GM23338 (cell line): Measurements from ENCODE around the gene ALDH2. TPM values are rescaled to one million over a fixed set of nuclear protein-coding genes. Genes with fewer than 3 reads are reported as not detected.

Experiments used
- ATAC-seq: fragments of 200-7000 bp; cut with Tn5 transposase; 3 replicates; pipeline ENCODE4 v1.9.1; 2020
- DNase-seq: peaks from one replicate; pipeline ENCODE4 v3.0.0-alpha.2; 2015; ENCODE audit warnings: low spot score
- H2AFZ ChIP-seq: fragments of 200-600 bp; sonication (generic); 2 replicates; pipeline ENCODE4 v1.8.0; 2016; ENCODE audit warnings: antibody characterized with exemption, mild to moderate bottlenecking, moderate library complexity
- H3F3A ChIP-seq: fragments of 200-600 bp; sonication (generic); replicated peaks from 2 replicates; pipeline ENCODE4 v1.8.0; 2017; ENCODE audit warnings: antibody characterized with exemption, mixed run types, low read depth
- H3K27ac ChIP-seq: fragments of 200-600 bp; sonication (generic); 2 replicates; pipeline ENCODE4 v1.6.1; 2016; ENCODE audit warnings: low read depth
- H3K27me3 ChIP-seq: fragments of 200-600 bp; sonication (generic); 2 replicates; pipeline ENCODE4 v1.8.0; 2016; ENCODE audit warnings: mild to moderate bottlenecking, mixed run types, moderate library complexity; ENCODE audit not compliant: insufficient read depth
- H3K36me3 ChIP-seq: fragments of 200-600 bp; sonication (generic); 2 replicates; pipeline ENCODE4 v1.8.0; 2016; ENCODE audit warnings: mild to moderate bottlenecking; ENCODE audit not compliant: insufficient read depth
- H3K4me1 ChIP-seq: fragments of 200-600 bp; sonication (generic); 2 replicates; pipeline ENCODE4 v1.8.0; 2016; ENCODE audit warnings: mild to moderate bottlenecking, moderate library complexity; ENCODE audit not compliant: insufficient read depth
- H3K4me2 ChIP-seq: fragments of 200-600 bp; sonication (generic); 2 replicates; pipeline ENCODE4 v1.7.1; 2017; ENCODE audit warnings: mixed run types
- H3K4me3 ChIP-seq: fragments of 200-600 bp; sonication (generic); 2 replicates; pipeline ENCODE4 v1.6.1; 2016; ENCODE audit warnings: mixed run types
- H3K79me2 ChIP-seq: fragments of 200-600 bp; sonication (generic); replicated peaks from 2 replicates; pipeline ENCODE4 v1.8.0; 2017; ENCODE audit warnings: mild to moderate bottlenecking; ENCODE audit not compliant: insufficient read depth
- H3K9me2 ChIP-seq: fragments of 200-600 bp; sonication (generic); 2 replicates; pipeline ENCODE4 v1.8.0; 2017; ENCODE audit not compliant: insufficient read depth
- H4K20me1 ChIP-seq: fragments of 200-600 bp; sonication (generic); replicated peaks from 2 replicates; pipeline ENCODE4 v1.8.0; 2017; ENCODE audit warnings: mild to moderate bottlenecking; ENCODE audit not compliant: insufficient read depth
- H3K27ac Mint-ChIP-seq: 2 replicates; pipeline ENCODE4 v1.8.0; 2020; ENCODE audit warnings: inconsistent platforms, mild to moderate bottlenecking, moderate library complexity, mixed read lengths
- H3K27me3 Mint-ChIP-seq: 3 replicates; pipeline ENCODE4 v1.8.0; 2022; ENCODE audit warnings: low read depth, mild to moderate bottlenecking, moderate library complexity, mixed read lengths, inconsistent platforms; ENCODE audit not compliant: insufficient read depth, poor library complexity
- H3K36me3 Mint-ChIP-seq: 3 replicates; pipeline ENCODE4 v1.8.0; 2021; ENCODE audit warnings: low read depth, mild to moderate bottlenecking, inconsistent platforms, moderate library complexity, mixed read lengths
- H3K4me1 Mint-ChIP-seq: 3 replicates; pipeline ENCODE4 v1.8.0; 2020; ENCODE audit warnings: mild to moderate bottlenecking, inconsistent platforms, mixed read lengths
- H3K4me3 Mint-ChIP-seq: 3 replicates; pipeline ENCODE4 v1.8.0; 2021; ENCODE audit warnings: moderate library complexity, mild to moderate bottlenecking, inconsistent platforms, mixed read lengths
- H3K9me3 Mint-ChIP-seq: 3 replicates; pipeline ENCODE4 v1.8.0; 2020; ENCODE audit warnings: moderate library complexity, mild to moderate bottlenecking, inconsistent platforms, mixed read lengths
- CREB1 ChIP-seq: fragments of 250-450 bp; sonication (Bioruptor Pico); IDR thresholded peaks from 2 replicates; pipeline ENCODE4 v1.5.0; 2020; ENCODE audit warnings: low read depth, mild to moderate bottlenecking, moderate library complexity
- EZH2 ChIP-seq: fragments of 200-600 bp; sonication (generic); IDR thresholded peaks from one replicate; pipeline ENCODE4 v1.8.0; 2017; ENCODE audit warnings: antibody characterized with exemption, mild to moderate bottlenecking, low read depth; ENCODE audit not compliant: unreplicated experiment
- EZH2phosphoT487 ChIP-seq: fragments of 200-600 bp; sonication (generic); IDR thresholded peaks from one replicate; pipeline ENCODE4 v1.8.1; 2018; ENCODE audit warnings: antibody characterized with exemption; ENCODE audit not compliant: unreplicated experiment
- POLR2AphosphoS5 ChIP-seq: IDR thresholded peaks from 2 replicates; pipeline ENCODE4 v1.6.1; 2016; ENCODE audit warnings: antibody characterized with exemption, low read depth
- ZNF331 ChIP-seq: fragments of 250-450 bp; sonication (Bioruptor Pico); IDR thresholded peaks from 2 replicates; pipeline ENCODE4 v1.5.0; 2020; ENCODE audit warnings: low read depth, mild to moderate bottlenecking, moderate library complexity
- ZNF462 ChIP-seq: fragments of 250-450 bp; sonication (Bioruptor Pico); IDR thresholded peaks from 2 replicates; pipeline ENCODE4 v1.5.0; 2020; ENCODE audit warnings: mild to moderate bottlenecking, moderate library complexity
- polyA plus RNA-seq: library from polyadenylated mRNA; unstranded; fragments of >200 nt; fragmentation: Nextera tagmentation; extraction: Ambion mirVana; gene quantifications from 2 replicates; pipeline ENCODE4 v1.2.1, GENCODE V29; 2016
- total RNA-seq: library from RNA; depleted of rRNA; stranded (reverse); fragments of >200 nt; shearing (Covaris generic); gene quantifications from 2 replicates; pipeline ENCODE4 v1.2.3, GENCODE V29; 2014
- TF ChIP-seq, protein P1 (sequence below): IDR thresholded peaks from 2 replicates; pipeline ENCODE4 v1.6.1; 2016; ENCODE audit warnings: antibody characterized with exemption

The ALDH2 gene
- total and polyA plus RNA-seq, 2 experiments from 2014 or later: 14.9 to 50.5 TPM

DNA sequence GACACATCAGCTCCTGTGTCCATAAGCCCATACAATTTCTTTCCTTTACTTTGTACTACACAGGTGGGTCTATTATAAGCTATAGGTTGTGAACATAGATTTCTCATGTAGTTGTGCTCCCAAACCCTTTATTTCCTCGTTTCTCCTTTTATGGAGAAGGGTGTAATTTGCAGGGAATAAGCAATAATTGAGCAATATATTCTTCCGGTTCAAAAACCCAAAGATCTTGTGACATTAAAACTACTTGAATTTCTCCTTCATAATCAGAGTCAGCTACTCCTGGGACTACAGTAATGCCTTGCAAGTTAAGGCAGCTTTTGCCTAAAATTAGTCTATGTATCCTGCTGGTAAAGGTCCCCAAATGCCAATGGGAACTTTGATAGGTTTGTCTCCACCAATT lies 56.2 kb downstream of the ALDH2 start (continued):
- TF ChIP-seq ZNF462 (CRISPR knock-in tag) (no peak), POLR2AphosphoS5 (no peak)

GRCh38 chr12:111823891-111824290 lies 57.2 kb downstream of the ALDH2 start:
- no peak overlapping the region for H3K27ac Mint-ChIP-seq
- ATAC-seq: no peak
- peaks cover 6% of the 10 kb centered on the region for H3K27me3 Mint-ChIP-seq
- H3K9me3 Mint-ChIP-seq: peaks cover 8% of the 10 kb centered on the region; the same call in 2 of the 3 replicates
- TF ChIP-seq ZNF331 (no peak), EZH2 (no peak), EZH2phosphoT487 (no peak), CREB1 (CRISPR knock-in tag) (no peak)
- TF ChIP-seq, protein P1, sequence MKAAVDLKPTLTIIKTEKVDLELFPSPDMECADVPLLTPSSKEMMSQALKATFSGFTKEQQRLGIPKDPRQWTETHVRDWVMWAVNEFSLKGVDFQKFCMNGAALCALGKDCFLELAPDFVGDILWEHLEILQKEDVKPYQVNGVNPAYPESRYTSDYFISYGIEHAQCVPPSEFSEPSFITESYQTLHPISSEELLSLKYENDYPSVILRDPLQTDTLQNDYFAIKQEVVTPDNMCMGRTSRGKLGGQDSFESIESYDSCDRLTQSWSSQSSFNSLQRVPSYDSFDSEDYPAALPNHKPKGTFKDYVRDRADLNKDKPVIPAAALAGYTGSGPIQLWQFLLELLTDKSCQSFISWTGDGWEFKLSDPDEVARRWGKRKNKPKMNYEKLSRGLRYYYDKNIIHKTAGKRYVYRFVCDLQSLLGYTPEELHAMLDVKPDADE: no peak
- H3K9me2 ChIP-seq: no peaks in the 10 kb centered on the region
- no peaks in the 10 kb centered on the region for H4K20me1 ChIP-seq
- no peak for DNase-seq
- H3K4me3 ChIP-seq: no peak overlapping the region
- H3K36me3 ChIP-seq: no peaks in the 10 kb centered on the region
- H3K36me3 Mint-ChIP-seq: no peaks in the 10 kb centered on the region
- H3K4me2 ChIP-seq: no peak overlapping the region
- no peaks in the 10 kb centered on the region for H3K27me3 ChIP-seq
- H3F3A ChIP-seq: no peaks in the 10 kb centered on the region
- H3K79me2 ChIP-seq: no peaks in the 10 kb centered on the region
- no peak overlapping the region for H3K27ac ChIP-seq
- no peak overlapping the region for H2AFZ ChIP-seq
- H3K4me1 ChIP-seq: no peaks in the 10 kb centered on the region; the same call in 1 of the 2 replicates
- peaks cover 40% of the 10 kb centered on the region for H3K4me1 Mint-ChIP-seq
- no peak overlapping the region for H3K4me3 Mint-ChIP-seq
